Fibroblast of lung (primary cell): ENCODE data around the gene SHANK1. TPM values are rescaled to one million over a fixed set of nuclear protein-coding genes. Genes with fewer than 3 reads are reported as not detected.

ENCODE experiments used
- DNase-seq, 2 donors: peaks; one replicate each; pipeline versions ENCODE4 v3.0.0 to v3.0.0-alpha.2; 2010; ENCODE audit warnings: low read depth in 2 of 2
- H2AFZ ChIP-seq: 2 replicates; pipeline ENCODE4 v1.5.1; 2012; ENCODE audit warnings: low read length, control low read depth, inconsistent platforms
- H3K27ac ChIP-seq: 2 replicates; pipeline ENCODE4 v1.5.1; 2011; ENCODE audit warnings: low read length, control low read depth; ENCODE audit not compliant: insufficient read depth
- H3K27me3 ChIP-seq: 2 replicates; pipeline ENCODE4 v1.5.1; 2011; ENCODE audit warnings: mild to moderate bottlenecking, low read length; ENCODE audit not compliant: control insufficient read depth, insufficient read depth
- H3K36me3 ChIP-seq: 2 replicates; pipeline ENCODE4 v1.5.1; 2011; ENCODE audit warnings: low read length; ENCODE audit not compliant: control insufficient read depth, insufficient read depth
- H3K4me1 ChIP-seq: 2 replicates; pipeline ENCODE4 v1.5.1; 2011; ENCODE audit warnings: low read length; ENCODE audit not compliant: control insufficient read depth, insufficient read depth; ENCODE audit errors: extremely low read depth
- H3K4me2 ChIP-seq: 2 replicates; pipeline ENCODE4 v1.5.1; 2011; ENCODE audit warnings: low read length, control low read depth; ENCODE audit not compliant: insufficient read depth; ENCODE audit errors: extremely low read depth
- H3K4me3 ChIP-seq, 4 experiments: fragments of 200-600 bp in 1 of 4; sonication (generic) in 1 of 4; replicated peaks in 1 of 4; 2 replicates each; pipeline ENCODE4 v1.5.1; 2011 to 2016; ENCODE audit warnings: low read length in 4 of 4, low read depth in 3 of 4, mild to moderate bottlenecking in 3 of 4, control low read depth in 2 of 4, inconsistent platforms in 1 of 4, mixed read lengths in 1 of 4; ENCODE audit not compliant: insufficient read depth in 1 of 4; ENCODE audit errors: control extremely low read depth in 1 of 4
- H3K79me2 ChIP-seq: 2 replicates; pipeline ENCODE4 v1.5.1; 2012; ENCODE audit warnings: mild to moderate bottlenecking, low read length, inconsistent platforms; ENCODE audit not compliant: control insufficient read depth, insufficient read depth
- H3K9ac ChIP-seq: 2 replicates; pipeline ENCODE4 v1.5.1; 2011; ENCODE audit warnings: mild to moderate bottlenecking, low read length, control low read depth; ENCODE audit not compliant: insufficient read depth
- H3K9me3 ChIP-seq: 2 replicates; pipeline ENCODE4 v1.5.1; 2012; ENCODE audit warnings: low read depth, low read length; ENCODE audit not compliant: control insufficient read depth, insufficient read depth
- H4K20me1 ChIP-seq: 2 replicates; pipeline ENCODE4 v1.5.1; 2011; ENCODE audit warnings: low read length; ENCODE audit not compliant: control insufficient read depth, insufficient read depth; ENCODE audit errors: extremely low read depth
- EZH2 ChIP-seq: IDR thresholded peaks from 2 replicates; pipeline ENCODE4 v1.5.1; 2012; ENCODE audit warnings: low read length, control low read depth, mild to moderate bottlenecking; ENCODE audit errors: missing control alignments
- polyA plus RNA-seq, 2 donors: library from polyadenylated mRNA; depleted of rRNA in 1 of 2; stranded (reverse) in 1 of 2; unstranded in 1 of 2; fragments of >200 nt; gene quantifications; 2 replicates each; pipeline ENCODE4 v1.2.1, GENCODE V29; 2011 to 2012; ENCODE audit warnings: missing spikeins in 1 of 2
- total RNA-seq: library from RNA; depleted of rRNA; stranded (reverse); fragments of >200 nt; gene quantifications from 2 replicates; pipeline ENCODE4 v1.2.1, GENCODE V29; 2014
- TF ChIP-seq, protein P1 (sequence below), 2 donors: IDR thresholded peaks in 1 of 2; conservative IDR thresholded peaks in 1 of 2; 1 replicate in 1 of 2; 2 replicates in 1 of 2; pipeline ENCODE4 v1.5.1; 2011 to 2012; ENCODE audit warnings: low read length in 2 of 2, control low read depth in 1 of 2, inconsistent platforms in 1 of 2, low read depth in 1 of 2, mild to moderate bottlenecking in 1 of 2

The SHANK1 gene
- total and polyA plus RNA-seq, 2 donors (not counting 1 experiment from before 2014, with no cell fraction given) = 1.4 to 7.9 TPM

DNA sequence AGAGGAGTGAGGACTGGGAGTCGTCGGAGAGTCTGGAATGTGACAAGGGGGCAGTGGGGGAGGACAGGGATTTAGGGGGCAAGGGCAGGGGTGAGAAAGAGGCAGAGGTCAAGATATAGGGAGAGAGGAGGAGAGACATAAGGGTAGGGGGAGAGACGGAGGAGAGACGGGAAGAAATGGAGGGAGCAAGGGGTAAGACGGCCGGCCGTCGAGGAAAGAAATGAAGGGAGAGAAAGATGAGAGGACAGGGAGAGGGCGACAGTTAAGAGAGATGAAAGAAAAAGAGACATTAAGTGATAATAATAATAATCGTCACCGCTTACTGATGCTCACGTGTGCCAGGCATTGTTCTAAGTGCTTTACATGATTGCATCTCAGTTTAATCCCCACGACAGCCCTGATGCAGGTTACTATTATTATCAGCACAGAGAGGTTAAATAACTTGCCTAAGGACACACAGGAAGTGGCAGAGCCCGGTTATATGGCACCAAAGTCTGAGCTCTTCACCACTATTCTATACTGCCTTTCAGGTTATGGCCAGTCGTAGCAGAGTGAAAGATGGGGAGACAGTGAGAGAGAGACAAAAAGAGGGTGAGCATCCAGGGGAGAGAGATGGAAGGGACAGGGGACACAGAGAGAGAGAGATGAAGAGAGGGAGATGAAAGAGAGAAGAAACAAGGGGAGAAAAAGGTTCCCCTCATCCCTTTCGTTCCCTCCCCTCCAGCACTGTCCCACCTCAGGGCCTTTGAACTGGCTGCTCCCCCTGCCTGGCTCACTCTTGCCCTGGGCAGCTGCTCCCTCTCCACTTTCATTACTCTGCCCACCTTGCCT, 56.7 kb downstream of the SHANK1 start:
- no peaks in the 10 kb centered on the region for H3K36me3 ChIP-seq
- H2AFZ ChIP-seq = no peak overlapping the region
- H3K4me1 ChIP-seq = peaks cover 3% of the 10 kb centered on the region
- no peaks in the 10 kb centered on the region for H3K79me2 ChIP-seq
- no peaks in the 10 kb centered on the region for H4K20me1 ChIP-seq
- no peak overlapping the region for H3K4me2 ChIP-seq
- no peak overlapping the region for H3K9ac ChIP-seq
- no peaks in the 10 kb centered on the region for H3K9me3 ChIP-seq
- DNase-seq = no peak
- H3K27me3 ChIP-seq = peaks cover 8% of the 10 kb centered on the region
- no peak for TF ChIP-seq EZH2
- TF ChIP-seq, protein P1, sequence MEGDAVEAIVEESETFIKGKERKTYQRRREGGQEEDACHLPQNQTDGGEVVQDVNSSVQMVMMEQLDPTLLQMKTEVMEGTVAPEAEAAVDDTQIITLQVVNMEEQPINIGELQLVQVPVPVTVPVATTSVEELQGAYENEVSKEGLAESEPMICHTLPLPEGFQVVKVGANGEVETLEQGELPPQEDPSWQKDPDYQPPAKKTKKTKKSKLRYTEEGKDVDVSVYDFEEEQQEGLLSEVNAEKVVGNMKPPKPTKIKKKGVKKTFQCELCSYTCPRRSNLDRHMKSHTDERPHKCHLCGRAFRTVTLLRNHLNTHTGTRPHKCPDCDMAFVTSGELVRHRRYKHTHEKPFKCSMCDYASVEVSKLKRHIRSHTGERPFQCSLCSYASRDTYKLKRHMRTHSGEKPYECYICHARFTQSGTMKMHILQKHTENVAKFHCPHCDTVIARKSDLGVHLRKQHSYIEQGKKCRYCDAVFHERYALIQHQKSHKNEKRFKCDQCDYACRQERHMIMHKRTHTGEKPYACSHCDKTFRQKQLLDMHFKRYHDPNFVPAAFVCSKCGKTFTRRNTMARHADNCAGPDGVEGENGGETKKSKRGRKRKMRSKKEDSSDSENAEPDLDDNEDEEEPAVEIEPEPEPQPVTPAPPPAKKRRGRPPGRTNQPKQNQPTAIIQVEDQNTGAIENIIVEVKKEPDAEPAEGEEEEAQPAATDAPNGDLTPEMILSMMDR (conservative IDR thresholded peaks at IDR 0.05 in 1 of 2, IDR thresholded peaks at IDR 0.05 in 1 of 2; ENCODE audit: low read depth in 1 of 2, low read length in 2 of 2) = no peak
- no peak overlapping the region for H3K27ac ChIP-seq
- H3K4me3 ChIP-seq = no peak overlapping the region

DNA sequence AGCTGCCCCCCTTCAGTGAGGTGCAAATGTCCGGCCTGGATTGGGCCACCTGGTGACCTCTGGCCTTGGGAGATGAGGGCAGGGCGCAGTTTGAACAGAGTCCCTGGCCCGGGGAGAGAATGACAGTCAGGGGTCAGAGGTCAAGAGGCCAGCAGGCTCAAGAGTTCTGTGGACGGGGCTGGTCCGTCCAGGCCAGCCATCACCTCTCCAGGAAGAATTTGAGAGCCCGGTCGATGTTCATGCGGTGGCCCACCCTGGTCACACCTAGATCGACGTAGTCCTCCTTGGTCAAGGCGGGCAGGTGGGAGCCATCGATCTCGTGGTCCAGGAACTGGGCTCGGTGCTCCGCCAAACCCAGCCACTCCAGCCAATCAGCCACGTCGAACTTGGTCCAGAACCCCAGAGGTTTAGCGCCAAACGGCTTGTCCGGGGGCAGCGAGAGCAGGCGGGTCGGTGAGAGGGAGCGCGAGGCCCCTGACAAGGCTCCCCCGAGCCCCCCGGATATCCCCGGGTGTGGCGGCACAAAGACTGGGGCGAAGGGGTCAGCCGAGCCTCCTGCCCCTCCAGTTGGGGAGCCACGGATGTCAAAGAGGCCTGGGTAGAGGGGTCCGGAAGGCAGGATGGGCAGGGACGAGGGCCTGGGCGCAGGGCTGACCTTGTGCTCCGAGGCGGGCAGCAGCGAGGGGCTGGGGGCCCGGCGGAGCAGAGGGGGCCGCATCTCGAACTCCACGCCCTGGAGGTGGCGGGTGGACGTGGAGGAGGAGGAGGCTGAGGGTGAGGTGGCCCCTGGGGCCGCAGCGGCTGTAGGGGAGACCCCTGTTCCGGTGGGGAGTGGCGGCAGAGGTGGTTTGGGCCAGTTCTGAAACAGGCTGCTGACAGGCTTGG, 57.6 kb downstream of the SHANK1 start:
- Histone ChIP-seq H4K20me1 (no peaks in the 10 kb centered on the region), H3K9me3 (no peaks in the 10 kb centered on the region), H3K4me2 (no peak overlapping the region), H2AFZ (no peak overlapping the region), H3K79me2 (no peaks in the 10 kb centered on the region), H3K4me3 (no peak overlapping the region), H3K36me3 (no peaks in the 10 kb centered on the region), H3K27me3 (peaks cover 3% of the 10 kb centered on the region), H3K27ac (no peak overlapping the region), H3K4me1 (peaks cover 3% of the 10 kb centered on the region), H3K9ac (no peak overlapping the region)
- no peak for DNase-seq
- TF ChIP-seq, protein P1 (conservative IDR thresholded peaks at IDR 0.05 in 1 of 2, IDR thresholded peaks at IDR 0.05 in 1 of 2; ENCODE audit: low read depth in 1 of 2, low read length in 2 of 2) = no peak
- no peak for TF ChIP-seq EZH2

DNA sequence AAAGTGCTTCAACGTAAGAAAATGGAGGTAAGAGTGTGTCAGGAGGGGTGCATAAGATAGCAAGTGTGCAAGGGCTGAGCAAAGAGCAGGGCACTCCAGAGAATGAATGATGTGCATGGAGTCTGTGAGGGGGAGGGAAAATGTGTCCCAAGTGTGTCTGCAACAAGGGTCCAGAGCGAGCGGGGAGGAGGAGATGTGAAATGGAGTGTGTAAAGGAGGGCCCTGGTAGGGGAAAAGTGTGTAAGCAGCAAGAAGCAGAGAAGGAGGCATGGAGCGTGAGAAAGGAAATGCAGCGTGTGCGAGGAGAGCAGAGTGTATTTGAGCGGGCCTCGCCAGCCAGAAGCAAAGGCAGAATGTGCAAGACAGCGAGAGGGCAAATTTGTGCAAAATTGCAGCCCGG, 58.6 kb downstream of the SHANK1 start:
- H3K9me3 ChIP-seq = no peaks in the 10 kb centered on the region
- no peaks in the 10 kb centered on the region for H3K79me2 ChIP-seq
- no peaks in the 10 kb centered on the region for H3K27me3 ChIP-seq
- H3K4me1 ChIP-seq = peaks cover 3% of the 10 kb centered on the region
- H3K36me3 ChIP-seq = no peaks in the 10 kb centered on the region
- H3K4me3 ChIP-seq = no peak overlapping the region
- no peak for TF ChIP-seq EZH2
- no peak overlapping the region for H3K9ac ChIP-seq
- H3K27ac ChIP-seq = no peak overlapping the region
- H4K20me1 ChIP-seq = no peaks in the 10 kb centered on the region
- DNase-seq = no peak
- H2AFZ ChIP-seq = no peak overlapping the region
- H3K4me2 ChIP-seq = no peak overlapping the region
